Testis (tissue), 2 donors: ENCODE data around the gene STRIP2.
"Not testable (repeated sequence)": the region's sequence is repeated elsewhere in the genome, so short reads cannot be mapped to it uniquely, and the experiment has no call there.

Source experiments
- POLR2A ChIP-seq: fragments of 450-650 bp; IDR thresholded peaks from one replicate; pipeline ENCODE4 v1.6.1; 2017; ENCODE audit warnings: antibody characterized with exemption, mild to moderate bottlenecking, moderate library complexity
- TF ChIP-seq, protein P1 (sequence below), 3 experiments: fragments of 450-650 bp in 2 of 3; fragments of 200-600 bp in 1 of 3; sonication (generic) in 1 of 3; IDR thresholded peaks; one replicate each; pipeline ENCODE4 v1.5.1; 2016 to 2019; ENCODE audit warnings: antibody characterized with exemption in 3 of 3, mild to moderate bottlenecking in 2 of 3, moderate library complexity in 1 of 3

DNA sequence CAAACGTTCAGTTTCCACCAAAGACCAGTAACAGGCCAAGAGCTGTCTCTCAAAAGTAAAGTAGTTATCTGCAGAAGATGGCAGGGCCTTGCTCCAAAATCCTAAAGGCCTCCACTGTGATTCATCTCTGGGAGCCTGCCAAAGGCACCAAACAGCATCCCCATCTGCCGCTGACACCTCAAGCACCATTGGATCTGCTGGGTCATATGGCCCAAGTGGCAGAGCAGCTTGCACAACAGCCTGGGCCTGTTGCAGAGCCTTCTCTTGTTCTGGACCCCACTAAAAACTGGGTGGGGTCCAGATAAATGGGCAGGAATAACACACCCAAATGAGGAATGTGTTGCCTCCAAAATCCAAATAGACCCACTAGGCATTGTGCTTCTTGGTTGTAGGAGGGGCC, 12.7 kb downstream of the STRIP2 start:
- TF ChIP-seq, protein P1, sequence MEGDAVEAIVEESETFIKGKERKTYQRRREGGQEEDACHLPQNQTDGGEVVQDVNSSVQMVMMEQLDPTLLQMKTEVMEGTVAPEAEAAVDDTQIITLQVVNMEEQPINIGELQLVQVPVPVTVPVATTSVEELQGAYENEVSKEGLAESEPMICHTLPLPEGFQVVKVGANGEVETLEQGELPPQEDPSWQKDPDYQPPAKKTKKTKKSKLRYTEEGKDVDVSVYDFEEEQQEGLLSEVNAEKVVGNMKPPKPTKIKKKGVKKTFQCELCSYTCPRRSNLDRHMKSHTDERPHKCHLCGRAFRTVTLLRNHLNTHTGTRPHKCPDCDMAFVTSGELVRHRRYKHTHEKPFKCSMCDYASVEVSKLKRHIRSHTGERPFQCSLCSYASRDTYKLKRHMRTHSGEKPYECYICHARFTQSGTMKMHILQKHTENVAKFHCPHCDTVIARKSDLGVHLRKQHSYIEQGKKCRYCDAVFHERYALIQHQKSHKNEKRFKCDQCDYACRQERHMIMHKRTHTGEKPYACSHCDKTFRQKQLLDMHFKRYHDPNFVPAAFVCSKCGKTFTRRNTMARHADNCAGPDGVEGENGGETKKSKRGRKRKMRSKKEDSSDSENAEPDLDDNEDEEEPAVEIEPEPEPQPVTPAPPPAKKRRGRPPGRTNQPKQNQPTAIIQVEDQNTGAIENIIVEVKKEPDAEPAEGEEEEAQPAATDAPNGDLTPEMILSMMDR (IDR thresholded peaks at IDR 0.05), result not testable (repeated sequence)
- not testable (repeated sequence) for TF ChIP-seq POLR2A
